ENCODE measurements around the gene CPA1.

The CPA1 gene

GRCh38 chr7:130356121-130356875 lies 24.0 kb upstream of the CPA1 start:
- no peak for DNase-seq (ENCODE audit: low read depth in 2 of 2)

DNA sequence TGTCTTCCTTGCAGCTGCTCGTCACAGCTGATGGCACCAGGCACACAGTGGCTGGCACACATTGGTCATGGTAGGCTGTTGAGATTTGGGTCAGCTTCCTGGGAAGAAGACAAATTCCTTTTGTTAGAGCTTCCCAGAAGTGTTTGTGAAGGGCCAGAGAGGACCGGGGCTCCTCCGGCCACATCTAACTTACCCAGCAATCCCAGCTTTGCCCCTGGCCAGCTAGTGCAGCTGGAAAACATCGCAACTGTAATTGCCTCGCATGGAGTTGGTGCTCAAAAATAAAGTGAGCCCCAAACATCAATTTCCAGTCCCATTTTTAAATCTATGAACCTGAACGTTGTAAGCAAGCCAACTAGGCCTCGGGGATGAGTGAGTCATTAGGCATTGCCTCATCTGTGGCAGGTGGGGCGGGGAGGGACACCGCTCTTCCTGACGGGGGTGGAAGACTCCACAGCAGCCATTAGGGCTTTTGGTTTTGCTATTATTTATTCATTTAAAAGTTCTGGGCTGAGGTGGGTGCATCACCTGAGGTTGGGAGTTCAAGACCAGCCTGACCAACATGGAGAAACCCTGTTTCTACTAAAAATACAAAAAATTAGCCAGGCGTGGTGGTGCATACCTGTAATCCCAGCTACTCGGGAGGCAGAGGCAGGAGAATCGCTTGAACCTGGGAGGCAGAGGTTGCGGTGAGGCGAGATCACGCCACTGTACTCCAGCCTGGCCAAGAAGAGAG lies 23.2 kb upstream of the CPA1 start:
- no peak for DNase-seq (ENCODE audit: low read depth in 2 of 2)

DNA sequence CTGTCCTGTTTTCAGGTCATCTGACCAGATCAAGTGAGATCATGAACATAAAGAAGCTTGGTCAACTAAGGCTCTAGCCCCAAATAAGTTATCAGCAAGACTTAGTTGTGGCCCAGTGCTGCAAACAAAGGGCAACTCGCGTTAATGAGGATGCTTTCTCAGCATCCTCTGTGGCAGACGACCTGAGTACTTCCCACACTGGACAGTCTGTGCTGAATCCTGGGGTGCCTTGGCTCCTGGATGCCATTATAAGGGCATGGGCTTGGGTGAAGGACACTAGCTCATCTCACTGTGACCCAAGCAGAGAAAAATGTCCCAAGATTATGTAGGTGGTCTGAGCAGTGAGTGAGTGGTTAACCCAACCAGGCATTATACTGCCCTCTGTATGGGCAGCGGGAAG lies 21.8 kb upstream of the CPA1 start:
- no peak for DNase-seq (ENCODE audit: low read depth in 2 of 2)

GRCh38 chr7:130359276-130359857 lies 20.9 kb upstream of the CPA1 start:
- DNase-seq (ENCODE audit: low read depth in 2 of 2) = no peak

GRCh38 chr7:130360518-130360917 lies 19.8 kb upstream of the CPA1 start:
- DNase-seq (ENCODE audit: low read depth in 2 of 2) = no peak

DNA sequence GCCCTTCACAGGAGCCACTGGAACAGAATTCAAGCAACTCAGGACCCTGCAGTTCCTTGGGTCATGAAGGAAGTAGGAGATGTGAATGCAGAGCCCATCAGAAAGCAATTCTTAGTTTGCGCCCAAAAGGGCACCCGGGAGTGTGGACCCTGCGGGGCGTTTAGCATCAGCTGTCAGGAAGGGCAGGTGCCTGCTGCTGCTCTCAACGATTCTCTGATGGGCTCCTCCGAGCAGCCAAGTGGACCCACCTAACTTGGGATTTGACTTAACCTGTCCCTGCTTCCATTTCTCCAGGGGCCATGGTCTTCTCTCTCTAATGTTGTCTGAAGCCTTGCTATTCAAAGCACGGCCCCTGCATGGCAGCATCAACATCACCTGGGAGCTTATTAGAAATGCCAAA lies 18.6 kb upstream of the CPA1 start:
- DNase-seq (ENCODE audit: low read depth in 2 of 2) = no peak

GRCh38 chr7:130362251-130362816 lies 18.0 kb upstream of the CPA1 start:
- no peak for DNase-seq (ENCODE audit: low read depth in 2 of 2)

GRCh38 chr7:130363026-130363847 lies 17.1 kb upstream of the CPA1 start:
- DNase-seq (ENCODE audit: low read depth in 2 of 2) = peak; percentile 7 to 31

DNA sequence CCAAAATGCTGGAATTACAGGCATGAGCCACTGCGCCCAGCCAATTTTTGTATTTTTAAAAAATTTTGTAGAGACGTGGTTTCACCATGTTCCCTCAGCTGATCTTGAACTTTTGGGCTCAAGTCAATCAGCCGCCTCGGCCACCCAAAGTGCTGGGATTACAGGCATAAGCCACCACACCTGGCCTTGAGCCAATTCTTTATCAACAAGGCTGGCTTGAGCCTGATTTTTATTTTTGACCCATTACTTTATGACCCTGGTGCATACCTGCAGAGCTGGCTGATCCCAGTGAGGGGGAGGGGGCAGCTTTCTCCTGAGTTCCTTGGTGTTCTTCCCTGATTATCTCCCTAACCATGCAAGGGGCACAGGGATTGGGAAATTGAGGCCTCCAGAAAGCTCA lies 15.8 kb upstream of the CPA1 start:
- DNase-seq (ENCODE audit: low read depth in 2 of 2) = no peak

GRCh38 chr7:130365088-130365487 lies 15.2 kb upstream of the CPA1 start:
- DNase-seq (ENCODE audit: low read depth in 2 of 2) = no peak

- no peak for DNase-seq (ENCODE audit: low read depth in 2 of 2)
Measured at GRCh38 chr7:130365511-130366441, 14.5 kb upstream of the CPA1 start.

- no peak for DNase-seq (ENCODE audit: low read depth in 2 of 2)
Measured at GRCh38 chr7:130366564-130366963, 13.7 kb upstream of the CPA1 start.

GRCh38 chr7:130367088-130367755 lies 13.1 kb upstream of the CPA1 start:
- DNase-seq (ENCODE audit: low read depth in 2 of 2) = no peak

GRCh38 chr7:130367836-130368746 lies 12.2 kb upstream of the CPA1 start:
- DNase-seq (ENCODE audit: low read depth in 2 of 2) = no peak

- DNase-seq (ENCODE audit: low read depth in 2 of 2) = no peak
Measured at GRCh38 chr7:130369110-130369711, 11.1 kb upstream of the CPA1 start.

DNA sequence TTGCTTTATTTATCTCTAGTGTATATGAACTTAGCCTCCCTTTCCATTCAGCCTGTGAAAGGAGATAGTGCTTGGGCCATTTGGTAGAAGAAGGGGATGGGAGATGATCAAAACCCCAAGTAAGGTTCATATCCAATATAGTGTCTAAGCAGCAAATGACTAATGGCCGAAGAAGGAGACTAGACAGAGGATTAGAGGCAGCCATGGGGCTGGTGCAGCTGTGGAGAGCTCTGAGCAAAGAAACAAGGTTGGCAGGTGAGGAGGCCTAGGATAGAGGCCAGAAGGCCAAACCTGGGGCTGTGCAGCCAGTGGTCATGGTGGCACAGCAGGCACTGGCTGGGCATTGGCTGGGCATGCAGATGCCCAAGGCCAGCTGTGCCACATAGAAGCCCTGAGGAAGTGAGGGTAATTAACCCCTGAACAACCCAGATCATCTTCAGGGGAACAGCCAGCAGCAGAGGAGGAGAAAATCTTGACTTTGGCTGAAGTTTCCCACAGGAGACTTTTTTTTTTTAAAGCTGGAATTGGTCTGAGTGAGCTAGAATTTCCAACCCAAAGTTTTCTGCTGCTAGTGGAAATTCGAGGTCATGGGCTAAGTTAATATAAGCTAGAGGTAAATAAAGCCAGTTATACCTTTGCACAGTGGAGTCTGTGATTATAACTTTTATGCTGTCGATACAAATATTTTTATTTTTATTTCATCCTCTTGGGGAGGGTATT lies 10.3 kb upstream of the CPA1 start:
- DNase-seq (ENCODE audit: low read depth in 2 of 2) = no peak

- no peak for DNase-seq (ENCODE audit: low read depth in 2 of 2)
Measured at GRCh38 chr7:130371046-130371445, 9.2 kb upstream of the CPA1 start.

Measured in activated CD4-positive, alpha-beta T cell treated with anti-CD3 and anti-CD28 coated beads for 24 hours (primary cell).